ENCODE results near the gene RACGAP1.

Gene RACGAP1

GRCh38 chr12:49971141-49971540 is 54.2 kb downstream of the RACGAP1 start:
- no peak for DNase-seq (ENCODE audit: low spot score)

DNA sequence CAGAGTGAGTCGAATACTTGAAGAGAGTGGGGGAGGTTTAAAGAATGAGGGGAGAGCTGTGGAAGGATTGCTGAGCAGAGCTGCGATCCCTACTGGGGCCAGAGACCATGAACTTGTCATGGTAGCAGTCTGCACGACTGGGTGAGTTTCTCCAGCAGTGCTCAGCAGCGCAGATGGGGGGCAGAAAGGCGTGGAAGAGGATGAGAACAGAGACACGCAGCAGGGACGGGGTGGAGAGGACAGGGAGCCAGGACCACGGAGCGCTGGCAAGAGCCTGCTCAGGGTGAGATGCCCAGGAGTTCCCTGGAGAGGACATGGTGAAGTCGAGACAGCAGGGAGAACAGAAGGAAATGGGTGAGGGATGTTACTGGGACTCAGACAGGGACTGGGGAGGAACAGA is 54.6 kb downstream of the RACGAP1 start:
- DNase-seq (ENCODE audit: low spot score): no peak

DNA sequence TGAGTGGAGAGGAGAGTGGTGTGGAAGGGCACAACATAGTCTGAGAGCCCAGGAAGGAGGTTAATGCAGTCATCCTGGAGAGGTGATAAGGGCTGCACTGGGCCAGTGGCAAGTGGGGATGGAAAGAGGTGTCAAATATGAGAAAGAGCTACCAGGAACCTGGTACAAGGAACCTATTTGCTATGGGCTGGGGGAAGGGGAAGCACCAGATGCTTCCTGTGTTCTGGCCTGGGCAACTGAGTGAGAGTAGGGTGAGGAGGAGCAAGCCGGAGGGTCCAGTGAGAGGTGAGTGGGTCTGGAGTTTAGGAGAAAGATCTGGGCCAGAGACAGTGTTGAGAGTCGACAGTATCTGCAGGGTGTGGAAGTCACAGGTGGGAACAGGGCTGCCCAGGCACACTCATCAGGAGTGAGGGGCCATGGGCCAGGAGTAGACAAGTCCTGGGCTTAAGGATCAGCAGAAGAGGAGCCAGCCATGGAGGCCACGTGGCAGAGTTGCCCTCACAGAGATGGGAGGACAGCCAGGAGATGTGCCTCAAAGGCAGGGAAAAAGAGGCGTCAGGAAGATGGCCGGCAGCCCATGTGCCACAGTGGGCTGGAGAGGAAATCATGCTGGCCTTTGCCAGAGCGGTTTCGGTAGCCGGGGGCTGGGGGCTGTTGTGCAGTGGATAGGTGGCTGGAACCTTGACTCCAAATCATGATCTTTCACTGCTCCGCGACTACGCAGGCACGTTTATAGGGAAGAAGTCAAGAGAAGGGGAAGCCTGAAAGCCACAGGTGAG is 55.5 kb downstream of the RACGAP1 start:
- DNase-seq (ENCODE audit: low spot score): no peak

DNA sequence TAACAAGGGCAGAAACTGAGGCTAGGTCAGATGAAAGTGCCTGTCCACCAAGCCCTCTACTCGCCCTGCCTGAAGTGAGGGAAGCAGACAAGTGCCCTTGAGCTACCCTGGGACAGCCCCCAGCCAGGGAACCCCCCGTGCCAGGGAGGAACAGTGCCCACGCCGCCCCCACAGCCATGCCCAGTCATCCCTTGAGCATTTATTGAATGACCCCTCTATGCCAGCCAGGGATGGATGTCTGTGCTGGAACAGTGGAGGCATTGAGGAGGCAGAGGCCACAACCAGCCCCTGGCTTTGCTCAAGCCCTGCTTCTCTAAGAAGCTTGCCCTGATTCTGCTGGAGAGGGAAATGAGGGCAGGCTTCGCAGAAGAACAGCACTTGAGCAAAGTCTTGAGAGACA is 56.3 kb downstream of the RACGAP1 start:
- no peak for DNase-seq (ENCODE audit: low spot score)

DNA sequence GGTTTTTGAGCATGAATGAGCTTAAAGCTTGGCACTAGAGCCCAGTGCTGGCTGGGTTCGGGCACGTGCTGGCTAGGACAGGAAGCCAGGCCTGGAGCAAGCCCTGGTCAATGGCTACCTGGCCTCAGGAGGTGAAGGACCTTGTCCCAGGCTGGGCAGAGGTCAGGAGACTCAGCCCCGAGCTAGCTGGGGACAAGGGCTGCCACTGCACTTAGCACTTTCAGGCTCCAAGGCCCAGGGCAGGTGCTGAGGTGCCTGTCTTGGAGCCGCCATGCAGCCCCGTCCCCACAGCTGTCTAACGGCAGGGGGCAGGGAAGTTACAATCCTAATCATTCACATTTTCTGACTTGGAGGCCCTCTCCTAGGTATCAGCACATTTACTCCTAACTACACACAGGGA is 56.8 kb downstream of the RACGAP1 start:
- no peak for DNase-seq (ENCODE audit: low spot score)

GRCh38 chr12:49967777-49968250 is 57.5 kb downstream of the RACGAP1 start:
- DNase-seq (ENCODE audit: low spot score): no peak

DNA sequence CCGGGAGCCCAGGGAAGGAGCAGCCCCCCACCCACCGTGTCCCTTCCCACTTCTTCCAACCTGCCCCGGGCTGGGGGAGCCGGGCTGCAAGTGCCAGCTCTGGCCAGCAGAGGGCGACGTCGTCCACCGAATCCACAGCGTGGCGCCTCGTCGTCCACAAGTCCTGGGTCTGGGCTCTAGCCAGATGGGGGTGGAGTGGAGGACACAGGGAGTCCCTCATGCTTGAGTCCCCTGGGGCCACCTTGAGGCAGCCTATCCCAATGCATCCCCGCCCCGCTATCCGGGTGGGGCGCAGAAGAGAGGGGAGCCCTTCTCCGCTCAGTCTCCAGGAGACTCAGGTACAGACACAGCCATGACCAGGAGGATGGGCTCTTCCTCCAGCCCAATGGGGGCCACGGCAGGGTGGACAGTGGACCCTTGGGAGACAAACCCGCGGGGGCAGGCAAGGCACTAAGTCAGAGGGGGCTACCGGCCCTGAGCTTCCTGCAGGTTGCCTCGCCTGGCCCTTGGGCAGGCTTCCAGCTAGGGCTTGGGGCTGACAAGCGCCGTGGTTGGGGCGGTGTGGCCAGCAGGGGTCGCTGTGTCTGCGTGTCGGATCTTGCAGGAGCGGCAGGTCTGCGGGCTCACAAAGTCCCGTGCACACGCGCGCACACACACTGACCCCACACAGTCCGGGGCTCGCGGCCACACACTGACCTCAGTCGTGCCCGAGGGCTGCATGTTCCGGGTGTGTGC is 58.1 kb downstream of the RACGAP1 start:
- peak; percentile 88 for DNase-seq (ENCODE audit: low spot score)

DNA sequence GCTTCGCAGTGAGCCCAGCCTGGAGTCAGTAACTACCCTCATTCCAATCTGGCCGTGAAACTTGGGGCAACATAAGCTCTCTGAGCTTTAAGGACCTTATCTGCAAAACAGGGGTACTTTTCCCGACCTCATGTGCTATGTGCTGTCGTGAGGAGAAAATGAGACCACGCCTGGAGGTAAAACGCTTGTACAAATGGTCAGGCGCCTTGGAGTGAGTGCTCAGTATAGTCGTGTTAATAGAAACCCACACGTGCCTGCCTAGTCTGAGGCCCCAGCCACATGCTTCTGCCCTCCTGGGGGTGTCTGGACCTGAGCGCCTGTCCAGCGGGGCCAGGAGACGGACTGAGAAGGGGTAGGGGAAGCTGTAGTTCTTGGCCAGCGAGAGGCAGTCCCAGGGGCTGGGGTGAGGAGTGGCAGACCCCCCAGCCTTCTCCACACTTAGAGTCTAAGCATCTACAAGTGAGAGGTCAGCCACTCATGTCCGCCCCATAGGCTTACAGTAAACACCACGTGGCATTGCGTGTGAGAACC is 58.7 kb downstream of the RACGAP1 start:
- DNase-seq (ENCODE audit: low spot score): no peak

DNA sequence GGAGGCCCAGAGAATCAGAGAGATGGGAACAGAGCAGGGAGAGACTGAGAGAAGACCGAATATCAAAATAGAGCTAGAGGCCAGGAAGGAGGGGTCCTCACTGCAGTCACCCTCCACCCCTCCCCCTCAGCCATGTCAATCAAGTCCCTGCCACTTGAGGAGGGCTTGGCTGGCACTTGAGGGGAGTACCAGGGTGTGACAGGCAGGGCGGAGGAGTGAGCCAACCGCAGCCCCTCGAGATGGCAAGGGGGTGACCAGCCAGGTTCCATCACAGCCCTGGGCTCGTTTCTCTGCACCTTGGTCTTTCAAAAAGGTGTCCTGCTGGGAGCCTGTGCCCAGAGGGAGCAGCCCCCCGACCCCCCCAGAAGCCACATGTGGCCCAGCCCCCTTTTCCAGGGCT is 59.5 kb downstream of the RACGAP1 start:
- no peak for DNase-seq (ENCODE audit: low spot score)

DNA sequence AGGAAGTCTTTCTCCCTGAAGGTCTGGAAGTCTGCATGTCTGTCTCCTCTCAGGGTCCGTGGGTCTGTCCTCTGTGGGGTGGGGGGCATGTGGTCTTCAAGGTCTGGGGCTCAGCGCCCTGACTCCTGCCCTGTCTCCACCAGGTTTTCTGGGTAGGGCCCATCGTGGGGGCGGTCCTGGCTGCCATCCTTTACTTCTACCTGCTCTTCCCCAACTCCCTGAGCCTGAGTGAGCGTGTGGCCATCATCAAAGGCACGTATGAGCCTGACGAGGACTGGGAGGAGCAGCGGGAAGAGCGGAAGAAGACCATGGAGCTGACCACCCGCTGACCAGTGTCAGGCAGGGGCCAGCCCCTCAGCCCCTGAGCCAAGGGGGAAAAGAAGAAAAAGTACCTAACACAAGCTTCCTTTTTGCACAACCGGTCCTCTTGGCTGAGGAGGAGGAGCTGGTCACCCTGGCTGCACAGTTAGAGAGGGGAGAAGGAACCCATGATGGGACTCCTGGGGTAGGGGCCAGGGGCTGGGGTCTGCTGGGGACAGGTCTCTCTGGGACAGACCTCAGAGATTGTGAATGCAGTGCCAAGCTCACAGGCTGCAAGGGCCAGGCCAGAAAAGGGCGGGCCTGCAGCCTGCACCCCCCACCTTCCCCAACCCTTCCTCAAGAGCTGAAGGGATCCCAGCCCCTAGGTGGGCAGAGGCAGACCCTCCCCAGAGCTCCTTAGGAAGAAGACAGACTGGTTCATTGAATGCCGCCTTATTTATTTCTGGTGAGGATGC is 60.3 kb downstream of the RACGAP1 start:
- DNase-seq (ENCODE audit: low spot score): no peak

GRCh38 chr12:49963976-49964815 is 61.1 kb downstream of the RACGAP1 start:
- no peak for DNase-seq (ENCODE audit: low spot score)

DNA sequence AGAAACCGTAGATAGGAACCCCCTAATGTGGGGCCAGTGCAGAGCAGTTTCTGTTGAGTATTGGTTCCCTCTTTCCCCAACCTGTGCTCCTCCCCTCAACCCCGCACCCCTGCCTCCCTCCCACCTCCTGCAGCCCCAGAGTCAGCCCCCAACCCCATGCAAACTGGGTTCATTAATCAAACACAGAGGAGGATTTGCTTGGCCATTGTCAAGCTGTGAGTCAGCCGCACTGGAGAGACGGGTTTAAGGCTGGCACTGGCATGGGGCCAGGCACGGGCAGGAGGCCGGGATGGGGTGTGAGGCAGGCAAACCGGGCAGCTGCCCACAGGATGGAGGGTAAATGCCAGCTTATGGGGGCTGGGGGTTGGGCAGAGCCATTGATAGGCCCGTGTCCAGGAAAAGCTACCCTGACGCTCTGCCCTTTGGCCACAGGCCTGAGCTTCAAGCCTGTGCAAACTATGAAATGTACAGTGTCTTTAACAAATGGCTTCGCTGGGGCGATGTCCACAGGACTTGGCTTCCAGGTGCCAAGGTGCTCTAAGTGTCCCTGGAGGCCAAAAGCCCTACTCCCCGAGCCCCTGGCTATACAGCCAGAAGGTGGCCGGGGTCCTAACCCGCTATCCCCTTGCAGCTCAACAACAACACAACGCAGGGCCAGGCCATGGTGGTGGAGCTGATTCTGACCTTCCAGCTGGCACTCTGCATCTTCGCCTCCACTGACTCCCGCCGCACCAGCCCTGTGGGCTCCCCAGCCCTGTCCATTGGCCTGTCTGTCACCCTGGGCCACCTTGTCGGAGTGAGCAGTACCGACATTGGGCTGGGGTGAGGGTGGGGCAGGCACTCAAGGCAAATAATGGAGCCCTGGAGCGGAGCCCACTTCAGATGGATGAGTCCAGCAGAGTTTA is 62.2 kb downstream of the RACGAP1 start:
- no peak for DNase-seq (ENCODE audit: low spot score)

DNA sequence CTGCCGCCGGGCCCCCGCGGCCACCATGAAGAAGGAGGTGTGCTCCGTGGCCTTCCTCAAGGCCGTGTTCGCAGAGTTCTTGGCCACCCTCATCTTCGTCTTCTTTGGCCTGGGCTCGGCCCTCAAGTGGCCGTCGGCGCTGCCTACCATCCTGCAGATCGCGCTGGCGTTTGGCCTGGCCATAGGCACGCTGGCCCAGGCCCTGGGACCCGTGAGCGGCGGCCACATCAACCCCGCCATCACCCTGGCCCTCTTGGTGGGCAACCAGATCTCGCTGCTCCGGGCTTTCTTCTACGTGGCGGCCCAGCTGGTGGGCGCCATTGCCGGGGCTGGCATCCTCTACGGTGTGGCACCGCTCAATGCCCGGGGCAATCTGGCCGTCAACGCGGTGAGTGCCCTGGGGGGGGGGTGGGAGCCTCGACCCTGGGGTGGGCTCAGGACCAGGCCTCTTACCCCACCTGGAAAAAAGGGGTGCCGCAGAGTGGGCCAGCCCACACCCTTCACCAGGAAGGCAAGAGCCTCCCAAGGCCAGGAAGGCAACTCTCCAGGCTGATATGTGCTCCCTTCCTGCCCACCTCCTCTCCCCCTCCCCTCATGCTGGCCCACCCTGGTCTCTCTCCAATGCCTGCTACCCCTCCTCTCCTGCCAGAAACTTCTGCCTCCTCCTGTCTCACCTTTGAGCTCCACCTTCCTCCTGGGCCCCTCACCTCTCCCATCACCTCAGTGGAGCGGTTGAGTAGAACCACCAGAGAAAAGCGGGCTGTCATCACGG is 63.1 kb downstream of the RACGAP1 start:
- no peak for DNase-seq (ENCODE audit: low spot score)

GRCh38 chr12:49961111-49961922 is 64.0 kb downstream of the RACGAP1 start, which contains the start of gene AQP5:
TSS of gene AQP5 (plus strand) at chr12:49961872. CDS start at chr12:49962018, 146 bp downstream.
- no peak for DNase-seq (ENCODE audit: low spot score)

GRCh38 chr12:49960474-49961110 is 64.7 kb downstream of the RACGAP1 start:
- no peak for DNase-seq (ENCODE audit: low spot score)

DNA sequence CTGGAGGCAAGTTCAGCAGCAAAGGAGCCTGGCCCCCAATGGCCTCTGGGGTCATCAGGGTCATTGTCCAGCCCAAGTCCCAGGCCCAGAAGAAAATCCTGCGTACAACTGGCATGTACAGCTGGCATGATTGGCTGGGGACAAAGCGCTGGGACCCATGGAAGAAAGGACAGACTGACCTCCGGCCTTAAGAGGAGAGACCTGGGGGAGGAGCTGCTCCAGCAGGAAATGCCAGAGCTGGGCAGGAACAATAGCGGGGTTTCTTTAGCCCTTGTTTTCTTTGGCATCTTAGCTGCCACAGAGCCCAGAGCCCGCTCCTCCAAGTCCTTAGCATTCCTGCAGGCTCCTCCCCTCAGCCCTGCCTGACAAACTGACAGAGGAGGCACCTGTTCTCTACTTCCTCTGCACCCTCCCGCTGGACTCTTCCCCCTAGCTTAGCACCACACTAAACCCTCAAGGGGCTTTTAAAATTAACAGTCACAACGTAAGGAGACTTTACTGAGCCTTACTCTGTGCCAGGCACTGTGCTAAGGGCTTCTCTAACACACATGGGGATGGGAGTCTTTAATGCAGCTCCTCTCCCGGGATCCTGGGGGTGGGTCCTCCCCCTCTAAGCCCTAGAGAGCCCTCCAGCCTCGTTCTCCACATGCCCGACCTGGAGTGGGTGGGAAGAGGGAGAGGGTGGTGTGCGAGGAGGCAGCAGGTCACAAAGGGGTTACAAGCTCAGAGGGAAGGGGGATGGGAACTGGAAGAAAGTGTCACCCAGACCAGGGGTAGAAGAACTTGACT is 65.4 kb downstream of the RACGAP1 start:
- DNase-seq (ENCODE audit: low spot score): no peak

- DNase-seq (ENCODE audit: low spot score): no peak
Observed at GRCh38 chr12:49957570-49957967, 67.7 kb downstream of the RACGAP1 start.

All from SK-N-DZ (cell line).